ENCODE measurements around the gene ZNF708. TPM values are rescaled to one million over a fixed set of nuclear protein-coding genes. Genes with fewer than 3 reads are reported as not detected.
"Not testable (repeated sequence)": the region's sequence is repeated elsewhere in the genome, so short reads cannot be mapped to it uniquely, and the experiment has no call there.

Gene ZNF708
- total RNA-seq, 1 experiment from 2014 or later: 10.0 TPM

- no peaks in the 10 kb centered on the region for H3K36me3 ChIP-seq (ENCODE audit: control insufficient read depth, insufficient read depth, low read length)
- no peak overlapping the region for H3K27ac Mint-ChIP-seq (ENCODE audit: unreplicated experiment)
- H3K4me3 Mint-ChIP-seq (ENCODE audit: unreplicated experiment): no peak overlapping the region
- TF ChIP-seq, protein P1, sequence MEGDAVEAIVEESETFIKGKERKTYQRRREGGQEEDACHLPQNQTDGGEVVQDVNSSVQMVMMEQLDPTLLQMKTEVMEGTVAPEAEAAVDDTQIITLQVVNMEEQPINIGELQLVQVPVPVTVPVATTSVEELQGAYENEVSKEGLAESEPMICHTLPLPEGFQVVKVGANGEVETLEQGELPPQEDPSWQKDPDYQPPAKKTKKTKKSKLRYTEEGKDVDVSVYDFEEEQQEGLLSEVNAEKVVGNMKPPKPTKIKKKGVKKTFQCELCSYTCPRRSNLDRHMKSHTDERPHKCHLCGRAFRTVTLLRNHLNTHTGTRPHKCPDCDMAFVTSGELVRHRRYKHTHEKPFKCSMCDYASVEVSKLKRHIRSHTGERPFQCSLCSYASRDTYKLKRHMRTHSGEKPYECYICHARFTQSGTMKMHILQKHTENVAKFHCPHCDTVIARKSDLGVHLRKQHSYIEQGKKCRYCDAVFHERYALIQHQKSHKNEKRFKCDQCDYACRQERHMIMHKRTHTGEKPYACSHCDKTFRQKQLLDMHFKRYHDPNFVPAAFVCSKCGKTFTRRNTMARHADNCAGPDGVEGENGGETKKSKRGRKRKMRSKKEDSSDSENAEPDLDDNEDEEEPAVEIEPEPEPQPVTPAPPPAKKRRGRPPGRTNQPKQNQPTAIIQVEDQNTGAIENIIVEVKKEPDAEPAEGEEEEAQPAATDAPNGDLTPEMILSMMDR (IDR thresholded peaks at IDR 0.05; ENCODE audit: insufficient read depth in 1 of 2, low read depth in 1 of 2, low read length in 1 of 2, severe bottlenecking in 1 of 2, unreplicated experiment in 1 of 2): no peak
- intact Hi-C loops (cut with micrococcal nuclease; ENCODE audit: unreplicated experiment): no loop called here
- ChIA-PET POLR2A (no interaction called here), CTCF (no interaction called here)
- peaks cover 20% of the 10 kb centered on the region for H3K9me3 Mint-ChIP-seq (ENCODE audit: unreplicated experiment)
- no peak for DNase-seq
- no peaks in the 10 kb centered on the region for H3K27me3 ChIP-seq (replicated peaks; ENCODE audit: control insufficient read depth, insufficient read depth, low read length)
- H3K4me1 Mint-ChIP-seq (ENCODE audit: low read depth, unreplicated experiment): no peaks in the 10 kb centered on the region
- H3K9me3 ChIP-seq: peaks cover 6% of the 10 kb centered on the region; the same call in 1 of the 2 replicates
- H3K4me3 ChIP-seq (ENCODE audit: low read depth, low read length): no peak overlapping the region
- no TSS peak for BruUV-seq (replicated peaks)
- H3K27me3 Mint-ChIP-seq (ENCODE audit: insufficient read depth, unreplicated experiment): no peaks in the 10 kb centered on the region
- no peaks in the 10 kb centered on the region for H3K36me3 Mint-ChIP-seq (ENCODE audit: insufficient read depth, unreplicated experiment)
- H3K4me1 ChIP-seq: no peaks in the 10 kb centered on the region
These were observed 23.6 kb upstream of the ZNF708 start for GRCh38 chr19:21352830-21353229.

GRCh38 chr19:21344841-21345240 is 15.6 kb upstream of the ZNF708 start:
- H3K27ac Mint-ChIP-seq (ENCODE audit: unreplicated experiment); H3K4me1 Mint-ChIP-seq (ENCODE audit: low read depth, unreplicated experiment); H3K4me3 ChIP-seq (ENCODE audit: low read depth, low read length); DNase-seq; BruUV-seq (replicated peaks); H3K4me3 Mint-ChIP-seq (ENCODE audit: unreplicated experiment); CTCF ChIA-PET; H3K4me1 ChIP-seq; H3K36me3 ChIP-seq (ENCODE audit: control insufficient read depth, insufficient read depth, low read length); H3K27me3 ChIP-seq (replicated peaks; ENCODE audit: control insufficient read depth, insufficient read depth, low read length); H3K27me3 Mint-ChIP-seq (ENCODE audit: insufficient read depth, unreplicated experiment); intact Hi-C loops (cut with micrococcal nuclease; ENCODE audit: unreplicated experiment); POLR2A ChIA-PET; H3K36me3 Mint-ChIP-seq (ENCODE audit: insufficient read depth, unreplicated experiment); H3K9me3 ChIP-seq: not testable (repeated sequence)
- H3K9me3 Mint-ChIP-seq (ENCODE audit: unreplicated experiment): peaks cover 15% of the 10 kb centered on the region

DNA sequence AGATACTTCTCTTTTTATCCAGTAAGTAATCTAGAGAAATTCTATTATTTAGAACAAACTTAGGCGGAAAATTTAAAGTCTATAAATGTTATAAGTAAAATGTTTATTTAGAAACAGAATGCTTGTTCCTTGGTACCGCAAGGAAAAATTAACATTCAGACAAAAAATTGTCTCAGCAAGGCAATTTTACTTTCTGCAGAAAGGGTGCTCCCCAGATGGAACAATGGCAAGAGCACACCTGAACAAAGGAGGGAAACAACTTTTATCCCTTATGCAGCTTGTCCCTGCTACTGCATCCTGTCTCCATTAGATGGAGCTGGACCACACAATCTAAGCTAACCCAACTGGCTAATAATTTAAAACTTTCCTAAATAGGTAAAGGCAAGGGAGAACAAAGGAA is 6.5 kb upstream of the ZNF708 start:
- Mint-ChIP-seq H3K4me1 (ENCODE audit: low read depth, unreplicated experiment) (no peaks in the 10 kb centered on the region), H3K4me3 (ENCODE audit: unreplicated experiment) (no peak overlapping the region), H3K27ac (ENCODE audit: unreplicated experiment) (no peak overlapping the region), H3K9me3 (ENCODE audit: unreplicated experiment) (peaks cover 23% of the 10 kb centered on the region), H3K27me3 (ENCODE audit: insufficient read depth, unreplicated experiment) (no peaks in the 10 kb centered on the region), H3K36me3 (ENCODE audit: insufficient read depth, unreplicated experiment) (no peaks in the 10 kb centered on the region)
- Histone ChIP-seq H3K4me1 (no peaks in the 10 kb centered on the region), H3K9me3 (peaks cover 16% of the 10 kb centered on the region), H3K4me3 (ENCODE audit: low read depth, low read length) (no peak overlapping the region), H3K36me3 (ENCODE audit: control insufficient read depth, insufficient read depth, low read length) (no peaks in the 10 kb centered on the region), H3K27me3 (replicated peaks; ENCODE audit: control insufficient read depth, insufficient read depth, low read length) (no peaks in the 10 kb centered on the region)
- intact Hi-C loops (cut with micrococcal nuclease; ENCODE audit: unreplicated experiment): no loop called here
- BruUV-seq (replicated peaks): no TSS peak
- ChIA-PET POLR2A (no interaction called here), CTCF (no interaction called here)
- TF ChIP-seq, protein P1 (IDR thresholded peaks at IDR 0.05; ENCODE audit: insufficient read depth in 1 of 2, low read depth in 1 of 2, low read length in 1 of 2, severe bottlenecking in 1 of 2, unreplicated experiment in 1 of 2): no peak
- no peak for DNase-seq

GRCh38 chr19:21328406-21328805 is 804 bp downstream of the ZNF708 start:
- H3K9me3 ChIP-seq: peaks cover 13% of the 10 kb centered on the region; the same call in 1 of the 2 replicates
- Mint-ChIP-seq H3K9me3 (ENCODE audit: unreplicated experiment) (no peaks in the 10 kb centered on the region), H3K4me3 (ENCODE audit: unreplicated experiment) (peak overlapping the region; percentile 85), H3K36me3 (ENCODE audit: insufficient read depth, unreplicated experiment) (peaks cover 27% of the 10 kb centered on the region), H3K27ac (ENCODE audit: unreplicated experiment) (peak overlapping the region; percentile 95), H3K27me3 (ENCODE audit: insufficient read depth, unreplicated experiment) (no peaks in the 10 kb centered on the region), H3K4me1 (ENCODE audit: low read depth, unreplicated experiment) (no peaks in the 10 kb centered on the region)
- CTCF ChIA-PET: no interaction called here
- POLR2A ChIA-PET: interaction anchor here (0.9 to 1.4 kb wide), 4 partner anchors 68 to 552 kb away, joined by 3 to 13 read pairs (median 6); partner anchors contain the start of genes ZNF431, ZNF493, ZNF66 and ZNF714
- peak overlapping the region; percentile 72 for H3K4me3 ChIP-seq (ENCODE audit: low read depth, low read length)
- no peak for DNase-seq
- BruUV-seq (replicated peaks): no TSS peak
- intact Hi-C loops (cut with micrococcal nuclease; ENCODE audit: unreplicated experiment): no loop called here
- H3K36me3 ChIP-seq (ENCODE audit: control insufficient read depth, insufficient read depth, low read length): no peaks in the 10 kb centered on the region
- no peaks in the 10 kb centered on the region for H3K27me3 ChIP-seq (replicated peaks; ENCODE audit: control insufficient read depth, insufficient read depth, low read length)
- TF ChIP-seq, protein P1 (IDR thresholded peaks at IDR 0.05; ENCODE audit: insufficient read depth in 1 of 2, low read depth in 1 of 2, low read length in 1 of 2, severe bottlenecking in 1 of 2, unreplicated experiment in 1 of 2): no peak
- H3K4me1 ChIP-seq: no peaks in the 10 kb centered on the region
